BLaER1 treated with 17β-estradiol and CSF1 and Interleukin-3, amounts not matched to agents 10 nM and 100 nM (cell line): ENCODE measurements around the gene TNRC18.
A peak's percentile ranks its signal among the peaks of the same experiment; 100 is the strongest.
"Not testable (repeated sequence)": the region's sequence is repeated elsewhere in the genome, so short reads cannot be mapped to it uniquely, and the experiment has no call there.

Source experiments
- H3K27ac ChIP-seq, 11 experiments: shearing (Covaris generic); formaldehyde crosslinking; 2 replicates each; pipeline ENCODE4 v1.8.1; 2022
- H3K27me3 ChIP-seq, 11 experiments: shearing (Covaris generic); formaldehyde crosslinking; 2 replicates each; pipeline ENCODE4 v1.8.1; 2022
- H3K36me3 ChIP-seq, 11 experiments: shearing (Covaris generic); formaldehyde crosslinking; 2 replicates each; pipeline ENCODE4 v1.8.1; 2022
- H3K4me1 ChIP-seq, 10 experiments: shearing (Covaris generic); formaldehyde crosslinking; 2 replicates each; pipeline ENCODE4 v1.8.1; 2022
- H3K4me2 ChIP-seq, 11 experiments: shearing (Covaris generic); formaldehyde crosslinking; 2 replicates each; pipeline ENCODE4 v1.8.1; 2022
- H3K4me3 ChIP-seq, 10 experiments: shearing (Covaris generic); formaldehyde crosslinking; 2 replicates each; pipeline ENCODE4 v1.8.1; 2022
- H3K9ac ChIP-seq, 11 experiments: shearing (Covaris generic); formaldehyde crosslinking; 2 replicates each; pipeline ENCODE4 v1.8.1; 2022
- H3K9me3 ChIP-seq, 11 experiments: shearing (Covaris generic); formaldehyde crosslinking; replicated peaks in 1 of 11; 2 replicates each; pipeline ENCODE4 v1.8.1; 2022
- H4K20me1 ChIP-seq, 11 experiments: shearing (Covaris generic); formaldehyde crosslinking; 2 replicates each; pipeline ENCODE4 v1.8.1; 2022
- Cebpa-rat ChIP-seq, 11 experiments: shearing (Covaris generic); IDR thresholded peaks; 2 replicates each; pipeline ENCODE4 v1.8.1; 2022

Gene TNRC18

DNA sequence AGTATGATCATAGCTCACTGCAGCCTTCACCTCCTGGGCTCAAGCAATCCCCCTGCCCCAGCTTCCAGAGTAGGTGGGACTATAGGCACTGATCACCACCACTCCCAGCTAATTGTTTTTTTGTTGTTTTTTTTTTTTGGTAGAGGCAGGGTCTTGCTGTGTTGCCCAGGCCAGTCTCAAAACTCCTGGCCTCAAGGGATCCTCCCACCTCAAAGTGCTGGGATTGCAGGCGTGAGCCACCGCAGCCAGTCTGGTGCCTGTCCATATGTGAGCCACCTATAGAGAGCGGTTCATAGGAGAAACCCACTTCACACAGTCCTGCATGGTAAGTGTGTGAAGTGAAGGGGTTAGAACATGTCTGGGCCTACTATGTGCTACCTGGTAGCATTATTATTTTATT, 93.3 kb downstream of the TNRC18 start:
- no peaks in the 10 kb centered on the region for H3K27me3 ChIP-seq
- no peak for TF ChIP-seq Cebpa-rat (IDR thresholded peaks at IDR 0.05)
- no peak overlapping the region for H3K9ac ChIP-seq
- peaks cover 0 to under 1% (median 0%) of the 10 kb centered on the region in 11 experiments; a peak in 1 of 22 replicates for H3K9me3 ChIP-seq
- peaks cover 40 to 95% (median 69%) of the 10 kb centered on the region in 11 experiments for H4K20me1 ChIP-seq
- H3K36me3 ChIP-seq: peaks cover 29 to 100% (median 75%) of the 10 kb centered on the region in 11 experiments
- peaks cover 22 to 76% (median 55%) of the 10 kb centered on the region in 10 experiments for H3K4me1 ChIP-seq
- H3K27ac ChIP-seq: no peak overlapping the region
- no peak overlapping the region for H3K4me3 ChIP-seq
- peak overlapping the region in 1 of 11 experiments; percentile 6; a peak in 1 of 22 replicates for H3K4me2 ChIP-seq

DNA sequence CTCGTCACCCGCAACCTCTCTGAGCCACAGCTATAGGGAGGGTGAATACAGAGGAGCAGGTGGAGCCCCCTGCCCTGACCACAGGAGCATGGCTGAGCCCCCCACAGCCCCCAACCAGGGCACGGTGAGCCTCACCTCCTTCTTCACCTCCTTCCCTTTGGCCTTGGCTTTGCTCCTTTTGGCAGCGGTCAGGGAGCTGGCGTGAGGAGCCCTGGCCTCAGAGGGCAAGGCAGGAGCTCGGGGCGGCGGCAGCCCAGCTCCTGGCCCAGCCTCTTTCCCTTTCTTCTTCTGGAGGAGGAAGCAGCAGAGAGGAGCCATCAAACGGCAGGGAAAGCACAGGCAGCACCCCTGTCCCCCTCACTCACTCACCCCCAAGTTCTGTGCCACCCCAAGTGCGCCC, 98.7 kb downstream of the TNRC18 start:
- Histone ChIP-seq H3K4me1 (peaks cover 0 to 60% (median 52%) of the 10 kb centered on the region in 10 experiments; a peak in 16 of 20 replicates), H3K36me3 (peaks cover 22 to 100% (median 73%) of the 10 kb centered on the region in 11 experiments), H3K4me2 (peak overlapping the region in 8 of 11 experiments; percentile 43 to 79 (median 69); a peak in 11 of 22 replicates), H4K20me1 (peaks cover 0 to 69% (median 21%) of the 10 kb centered on the region in 11 experiments; a peak in 15 of 22 replicates), H3K4me3 (no peak overlapping the region), H3K27me3 (no peaks in the 10 kb centered on the region), H3K27ac (peak overlapping the region in 2 of 11 experiments; percentile 16 to 28; a peak in 2 of 22 replicates), H3K9ac (no peak overlapping the region), H3K9me3 (peaks cover 3 to 32% (median 15%) of the 10 kb centered on the region in 11 experiments)
- no peak for TF ChIP-seq Cebpa-rat (IDR thresholded peaks at IDR 0.05)

DNA sequence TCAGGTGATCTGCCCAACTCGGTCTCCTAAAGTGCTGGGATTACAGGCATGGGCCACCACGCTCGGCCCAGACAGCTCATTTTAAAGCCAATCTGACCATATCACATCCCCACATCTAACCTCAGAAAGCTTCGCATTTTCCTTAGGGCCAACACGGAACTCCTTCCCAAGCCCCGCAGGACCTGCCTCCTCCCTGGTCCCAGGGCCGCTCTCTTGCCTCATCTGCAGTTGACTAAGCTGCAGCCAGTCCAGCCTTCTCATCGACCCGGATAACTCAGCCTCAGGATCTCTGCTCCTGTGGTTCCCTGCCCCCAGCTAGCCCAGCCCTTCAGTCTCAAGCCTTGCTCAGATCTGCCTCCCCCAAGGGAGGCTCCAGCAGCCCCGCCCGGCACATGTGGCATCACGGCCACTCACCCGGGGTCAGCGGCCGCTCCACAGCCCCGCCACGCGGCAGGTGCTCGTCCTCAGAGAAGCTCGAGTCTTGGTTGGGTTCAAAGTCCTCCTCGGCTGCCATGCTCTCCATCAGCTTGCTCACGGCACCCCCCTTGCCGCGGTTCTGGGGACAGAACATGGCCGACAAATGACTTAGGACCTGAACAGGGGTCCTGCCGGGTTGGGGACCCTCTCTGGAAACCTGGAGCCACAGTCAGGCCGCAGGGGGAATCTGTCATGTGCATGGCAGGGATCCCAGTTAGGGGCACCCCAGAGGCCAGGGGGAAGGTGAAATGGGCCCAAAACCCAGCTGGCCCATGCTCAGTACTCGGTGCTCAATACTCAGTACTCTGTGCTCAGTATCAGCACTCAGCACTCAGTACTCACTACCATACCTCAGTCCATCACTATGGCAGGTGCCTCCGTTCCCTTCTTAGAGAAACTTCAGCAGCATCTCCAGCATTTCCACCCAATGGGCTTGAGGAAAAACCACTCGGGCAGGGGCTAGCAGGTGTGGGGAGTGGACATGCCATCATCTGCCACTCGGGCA, 99.5 kb downstream of the TNRC18 start:
- H3K36me3 ChIP-seq: peaks cover 25 to 100% (median 73%) of the 10 kb centered on the region in 11 experiments
- H3K27me3 ChIP-seq, H3K4me3 ChIP-seq: not testable (repeated sequence)
- peaks cover 0 to 60% (median 18%) of the 10 kb centered on the region in 11 experiments; a peak in 15 of 22 replicates for H4K20me1 ChIP-seq
- H3K4me2 ChIP-seq: peak overlapping the region in 8 of 11 experiments; percentile 43 to 79 (median 69); a peak in 16 of 22 replicates
- H3K4me1 ChIP-seq: peaks cover 0 to 60% (median 51%) of the 10 kb centered on the region in 10 experiments; a peak in 16 of 20 replicates
- H3K9ac ChIP-seq: peak overlapping the region in 2 of 11 experiments; percentile 18 to 29; a peak in 1 of 22 replicates
- peak overlapping the region in 5 of 11 experiments; percentile 7 to 44 (median 18); a peak in 6 of 22 replicates for H3K27ac ChIP-seq
- peaks cover 12 to 41% (median 23%) of the 10 kb centered on the region in 11 experiments for H3K9me3 ChIP-seq

DNA sequence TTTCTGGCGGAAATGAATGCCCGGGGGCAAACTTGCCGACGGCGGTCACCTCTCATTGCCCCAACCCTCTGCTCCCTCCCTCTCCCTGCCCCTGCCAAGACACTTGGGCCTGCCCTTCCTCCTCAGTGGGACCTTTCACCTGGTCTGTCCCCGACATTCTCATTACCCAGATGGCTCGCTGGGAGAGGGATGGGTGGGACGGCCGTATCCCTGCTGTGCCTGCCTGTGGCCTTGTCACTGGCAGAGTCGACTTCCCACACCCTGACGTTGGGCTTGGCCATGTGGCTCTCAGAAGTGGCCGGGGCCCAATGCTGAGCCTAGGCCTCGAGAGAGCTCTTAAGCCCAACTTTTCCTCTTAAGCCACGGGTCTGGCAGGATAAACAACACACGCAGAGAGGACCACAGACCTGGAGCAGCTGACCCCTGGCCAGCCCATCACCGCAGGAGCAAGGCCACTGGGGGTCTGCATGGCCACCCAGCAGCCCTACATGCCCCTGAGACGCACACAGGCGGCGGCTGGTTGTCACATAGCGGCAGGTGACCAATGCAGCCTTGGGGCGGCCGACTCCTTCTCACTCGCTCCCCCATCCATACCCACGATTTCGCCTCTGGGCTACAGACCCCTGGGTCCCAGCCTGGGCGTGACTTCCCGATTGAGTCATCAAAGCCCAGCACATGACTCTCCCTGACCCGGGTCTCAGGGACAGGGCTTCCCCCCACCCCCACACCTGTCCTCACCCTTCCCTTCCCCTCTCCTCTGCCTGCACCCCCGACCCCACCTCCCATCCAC, 100.8 kb downstream of the TNRC18 start:
- H3K4me2 ChIP-seq: peak overlapping the region in 3 of 11 experiments; percentile 43 to 73 (median 68); a peak in 6 of 22 replicates
- TF ChIP-seq Cebpa-rat (IDR thresholded peaks at IDR 0.05): no peak
- peaks cover 0 to 49% (median 40%) of the 10 kb centered on the region in 10 experiments; a peak in 16 of 20 replicates for H3K4me1 ChIP-seq
- H3K4me3 ChIP-seq: no peak overlapping the region
- peaks cover 25 to 53% (median 36%) of the 10 kb centered on the region in 11 experiments for H3K9me3 ChIP-seq
- peaks cover 38 to 100% (median 81%) of the 10 kb centered on the region in 11 experiments for H3K36me3 ChIP-seq
- H3K27ac ChIP-seq: peak overlapping the region in 1 of 11 experiments; percentile 3; a peak in 1 of 22 replicates
- H3K27me3 ChIP-seq: no peaks in the 10 kb centered on the region
- H3K9ac ChIP-seq: no peak overlapping the region
- H4K20me1 ChIP-seq: peaks cover 0 to 51% (median 13%) of the 10 kb centered on the region in 11 experiments; a peak in 14 of 22 replicates

DNA sequence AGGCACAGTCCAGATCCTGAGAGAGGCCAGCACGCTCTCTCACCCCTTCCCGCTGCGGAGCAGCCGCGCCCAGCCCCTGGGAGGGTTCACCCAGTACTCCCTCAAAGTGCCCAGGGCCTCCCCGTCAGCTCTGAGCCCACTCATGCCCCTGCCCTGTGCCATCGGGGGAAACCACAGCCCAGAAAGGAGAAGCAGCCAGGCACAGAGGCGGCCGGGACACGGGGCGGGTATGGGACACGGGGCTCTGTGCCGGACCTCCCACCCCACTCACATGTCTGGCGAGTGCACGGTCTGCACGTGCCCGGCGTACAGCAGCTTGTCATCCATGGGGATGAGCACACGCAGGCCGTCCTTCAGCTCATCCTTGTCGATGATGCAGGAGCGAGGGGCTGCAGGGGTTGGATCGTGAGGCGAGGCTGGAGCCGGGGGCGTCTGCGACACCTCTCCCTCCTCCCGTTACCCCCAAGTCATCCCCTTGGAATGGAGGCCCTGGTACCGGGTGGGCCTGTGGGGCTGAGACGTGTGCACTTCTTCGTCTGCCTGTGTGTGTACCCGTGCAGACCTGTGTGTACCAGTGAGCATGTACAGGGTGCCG, 102.7 kb downstream of the TNRC18 start:
- Histone ChIP-seq H3K9me3 (peaks cover 27 to 54% (median 37%) of the 10 kb centered on the region in 11 experiments), H3K36me3 (peaks cover 41 to 100% (median 88%) of the 10 kb centered on the region in 11 experiments), H3K4me2 (no peak overlapping the region), H4K20me1 (peaks cover 0 to 44% (median 11%) of the 10 kb centered on the region in 11 experiments; a peak in 14 of 22 replicates), H3K4me1 (peaks cover 0 to 30% (median 23%) of the 10 kb centered on the region in 10 experiments; a peak in 14 of 20 replicates), H3K27me3 (no peaks in the 10 kb centered on the region), H3K4me3 (no peak overlapping the region), H3K27ac (no peak overlapping the region), H3K9ac (no peak overlapping the region)
- TF ChIP-seq Cebpa-rat (IDR thresholded peaks at IDR 0.05): no peak

DNA sequence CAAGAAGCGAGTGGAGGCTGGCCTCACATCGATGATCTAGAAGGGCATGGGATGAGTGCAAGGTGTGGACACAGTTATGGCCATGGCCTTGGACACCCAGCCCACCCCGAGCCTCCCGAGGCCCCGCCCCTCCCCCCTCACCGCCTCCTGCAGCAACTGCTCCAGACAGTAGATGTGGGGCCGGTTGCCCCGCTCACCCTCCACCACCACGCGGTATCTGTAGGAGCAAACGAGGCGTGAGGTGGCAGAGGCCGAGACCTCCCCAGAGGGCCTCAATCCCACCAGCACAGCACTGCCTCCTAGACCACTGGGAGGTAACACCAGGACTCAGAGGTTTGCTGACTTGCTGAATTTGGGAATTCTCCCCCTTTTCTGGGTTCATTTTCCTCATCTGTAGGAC, 103.2 kb downstream of the TNRC18 start:
- Histone ChIP-seq H3K9me3 (peaks cover 27 to 54% (median 37%) of the 10 kb centered on the region in 11 experiments), H3K4me3 (no peak overlapping the region), H3K27me3 (no peaks in the 10 kb centered on the region), H3K36me3 (peaks cover 44 to 100% (median 88%) of the 10 kb centered on the region in 11 experiments), H3K4me2 (no peak overlapping the region), H3K27ac (no peak overlapping the region), H3K9ac (no peak overlapping the region), H3K4me1 (peaks cover 0 to 26% (median 20%) of the 10 kb centered on the region in 10 experiments; a peak in 14 of 20 replicates), H4K20me1 (peaks cover 0 to 45% (median 11%) of the 10 kb centered on the region in 11 experiments; a peak in 14 of 22 replicates)
- TF ChIP-seq Cebpa-rat (IDR thresholded peaks at IDR 0.05): no peak

DNA sequence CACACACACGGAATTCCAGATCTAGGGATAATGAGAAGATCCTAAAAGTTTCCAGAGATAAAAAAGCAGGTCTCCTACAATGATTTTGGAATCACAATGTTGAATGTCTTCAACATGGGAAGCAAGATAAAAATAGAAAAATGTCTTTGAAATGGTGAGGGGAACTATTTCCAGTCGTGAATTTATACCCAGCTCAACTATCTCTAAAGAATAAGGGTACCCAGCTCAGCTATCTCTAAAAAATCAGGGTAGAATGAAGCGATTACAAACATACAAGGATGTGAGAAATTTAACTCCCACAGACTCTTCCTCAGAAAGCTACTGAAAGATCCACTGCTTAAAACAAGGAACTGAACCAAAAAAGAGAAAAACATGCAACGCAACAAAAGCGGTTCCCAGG, 105.0 kb downstream of the TNRC18 start:
- not testable (repeated sequence) for H3K4me2 ChIP-seq, H3K27me3 ChIP-seq, H3K9ac ChIP-seq, H3K4me1 ChIP-seq, H3K27ac ChIP-seq
- H3K36me3 ChIP-seq: peaks cover 55 to 100% (median 95%) of the 10 kb centered on the region in 11 experiments
- H4K20me1 ChIP-seq: peaks cover 0 to 42% (median 0%) of the 10 kb centered on the region in 11 experiments; a peak in 9 of 22 replicates
- peak overlapping the region in 1 of 10 experiments; percentile 26; a peak in 1 of 20 replicates for H3K4me3 ChIP-seq
- peaks cover 27 to 54% (median 37%) of the 10 kb centered on the region in 11 experiments for H3K9me3 ChIP-seq

DNA sequence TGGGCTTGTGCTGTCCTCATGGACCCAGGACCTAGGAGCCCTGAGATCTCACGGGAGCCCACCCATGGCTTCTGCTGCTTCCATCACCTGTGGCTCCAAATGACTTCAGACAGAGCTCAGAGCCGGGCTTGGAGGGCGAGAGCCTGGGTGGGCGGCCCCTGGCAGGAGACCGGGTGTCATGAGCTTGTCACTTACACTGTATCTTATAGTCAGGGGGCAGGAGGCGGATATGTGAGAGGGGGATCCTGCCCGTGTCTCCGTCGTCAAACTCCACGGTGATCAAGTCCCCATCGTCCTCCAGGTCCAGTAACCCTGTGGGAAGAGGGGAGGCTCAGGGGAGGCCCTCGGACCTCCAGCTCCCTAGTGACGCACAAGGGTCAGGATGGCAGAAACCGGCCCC, 107.9 kb downstream of the TNRC18 start:
- Histone ChIP-seq H4K20me1 (peaks cover 0 to 54% (median 9%) of the 10 kb centered on the region in 11 experiments; a peak in 14 of 22 replicates), H3K9ac (no peak overlapping the region), H3K36me3 (peaks cover 55 to 99% (median 92%) of the 10 kb centered on the region in 11 experiments), H3K9me3 (peaks cover 23 to 34% (median 30%) of the 10 kb centered on the region in 11 experiments), H3K4me2 (no peak overlapping the region), H3K27ac (no peak overlapping the region), H3K4me1 (no peaks in the 10 kb centered on the region), H3K4me3 (no peak overlapping the region), H3K27me3 (no peaks in the 10 kb centered on the region)
- no peak for TF ChIP-seq Cebpa-rat (IDR thresholded peaks at IDR 0.05)
